Activated naive CD4-positive, alpha-beta T cell treated with anti-CD3 and anti-CD28 coated beads, Interleukin-2, amount 50 U/mL, for 16 hours (primary cell): ENCODE results near the gene CFAP97D2.
A peak's percentile ranks its signal among the peaks of the same experiment; 100 is the strongest.
"Not testable (repeated sequence)": the region's sequence is repeated elsewhere in the genome, so short reads cannot be mapped to it uniquely, and the experiment has no call there.

Source experiments
- DNase-seq: peaks from one replicate; pipeline ENCODE4 v3.0.0-alpha.2; 2020

Gene CFAP97D2

GRCh38 chr13:114143806-114144605 is 35.1 kb upstream of the CFAP97D2 start:
- peak; percentile 68 for DNase-seq

- DNase-seq: no peak
These were observed 34.3 kb upstream of the CFAP97D2 start for GRCh38 chr13:114144606-114145244.

GRCh38 chr13:114145256-114145655 is 33.8 kb upstream of the CFAP97D2 start:
- DNase-seq: no peak

GRCh38 chr13:114145722-114146121 is 33.3 kb upstream of the CFAP97D2 start:
- no peak for DNase-seq

- no peak for DNase-seq
These were observed 32.9 kb upstream of the CFAP97D2 start for GRCh38 chr13:114146173-114146572.

- no peak for DNase-seq
These were observed 32.4 kb upstream of the CFAP97D2 start for GRCh38 chr13:114146629-114147028.

- no peak for DNase-seq
These were observed 31.1 kb upstream of the CFAP97D2 start for GRCh38 chr13:114147803-114148520.

GRCh38 chr13:114148521-114148855 is 30.6 kb upstream of the CFAP97D2 start:
- peak; percentile 69 for DNase-seq

GRCh38 chr13:114148886-114149285 is 30.2 kb upstream of the CFAP97D2 start:
- DNase-seq: not testable (repeated sequence)

GRCh38 chr13:114149774-114150740 is 29.0 kb upstream of the CFAP97D2 start:
- no peak for DNase-seq

- DNase-seq: no peak
These were observed 28.0 kb upstream of the CFAP97D2 start for GRCh38 chr13:114151031-114151430.

GRCh38 chr13:114151565-114152284 is 27.3 kb upstream of the CFAP97D2 start:
- DNase-seq: peak; percentile 61

GRCh38 chr13:114152285-114152645 is 26.8 kb upstream of the CFAP97D2 start:
- no peak for DNase-seq

- DNase-seq: no peak
These were observed 26.2 kb upstream of the CFAP97D2 start for GRCh38 chr13:114152831-114153371.

GRCh38 chr13:114153485-114154080 is 25.5 kb upstream of the CFAP97D2 start:
- no peak for DNase-seq

GRCh38 chr13:114154476-114154875 is 24.6 kb upstream of the CFAP97D2 start:
- DNase-seq: no peak

GRCh38 chr13:114155320-114155719 is 23.7 kb upstream of the CFAP97D2 start:
- no peak for DNase-seq

GRCh38 chr13:114155926-114156883 is 22.9 kb upstream of the CFAP97D2 start:
- DNase-seq: no peak

- DNase-seq: no peak
These were observed 21.1 kb upstream of the CFAP97D2 start for GRCh38 chr13:114157869-114158495.
